CD4-positive, alpha-beta T cell treated with Interleukin-6 for 4 hours (primary cell): ENCODE results near the gene MAST4.

ENCODE experiments used
- DNase-seq: peaks from one replicate; pipeline ENCODE4 v3.0.0-alpha.2; 2020; ENCODE audit warnings: mixed read lengths

The MAST4 gene

GRCh38 chr5:67176936-67177335 lies 580.7 kb downstream of the MAST4 start:
- DNase-seq: no peak

- DNase-seq: no peak
Observed at GRCh38 chr5:67178085-67178484, 581.9 kb downstream of the MAST4 start.

- DNase-seq: no peak
Observed at GRCh38 chr5:67178966-67179365, 582.8 kb downstream of the MAST4 start.

- no peak for DNase-seq
Observed at GRCh38 chr5:67179697-67180361, 583.6 kb downstream of the MAST4 start.

- DNase-seq: no peak
Observed at GRCh38 chr5:67181648-67182221, 585.5 kb downstream of the MAST4 start.

- no peak for DNase-seq
Observed at GRCh38 chr5:67182301-67182790, 586.2 kb downstream of the MAST4 start.

DNA sequence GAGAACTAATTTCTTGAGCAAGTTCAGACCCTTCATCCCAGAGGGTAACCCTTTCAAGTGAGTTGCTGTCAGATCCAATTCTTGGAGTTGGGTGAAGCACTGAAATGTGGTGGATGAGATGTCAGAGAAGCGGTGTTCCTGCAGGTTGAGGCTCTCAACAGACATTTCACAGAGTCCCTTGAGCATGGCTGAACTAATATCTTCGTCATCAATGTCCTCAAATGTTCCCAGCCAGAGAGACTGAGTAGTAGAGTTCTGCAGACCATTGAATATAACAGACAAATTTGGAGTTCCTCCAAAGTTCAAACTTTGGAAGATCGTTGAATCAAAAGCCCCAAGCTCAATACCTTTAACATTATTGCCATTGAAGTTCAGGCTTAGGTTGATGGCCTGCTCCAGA lies 587.7 kb downstream of the MAST4 start:
- no peak for DNase-seq

DNA sequence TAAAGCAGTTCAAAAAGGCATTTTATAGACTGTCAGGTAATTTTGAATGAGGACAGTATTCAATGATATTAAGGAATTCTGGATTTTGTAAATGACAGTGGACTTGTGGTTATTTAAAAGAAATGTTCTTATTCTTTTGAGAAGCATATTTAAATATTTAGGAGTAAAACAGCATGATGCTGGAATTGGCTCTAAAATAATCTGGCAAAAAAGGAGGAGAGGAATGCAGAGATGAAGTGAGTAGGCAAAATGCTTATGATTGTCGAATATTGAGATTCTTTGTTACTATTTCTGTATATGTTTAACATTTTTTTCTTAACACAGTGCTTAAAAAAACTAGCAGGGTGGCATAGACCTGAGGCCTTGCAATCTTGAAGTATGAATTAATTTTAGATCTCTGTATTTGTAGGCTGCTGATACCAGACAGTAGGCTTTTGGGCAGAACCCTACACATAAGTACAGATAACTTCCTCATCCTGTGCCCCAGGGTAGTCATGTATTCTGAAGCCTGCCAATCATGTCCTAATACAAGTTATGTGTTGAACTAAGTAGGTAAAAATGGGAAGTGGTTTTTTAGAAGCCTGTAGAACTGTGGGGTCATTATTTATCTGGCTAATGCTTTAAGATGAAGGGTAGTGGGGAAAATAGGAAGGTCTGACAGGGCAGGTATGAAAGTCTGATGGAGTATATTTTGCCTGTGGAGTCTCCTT lies 591.0 kb downstream of the MAST4 start:
- peak; percentile 34 for DNase-seq

DNA sequence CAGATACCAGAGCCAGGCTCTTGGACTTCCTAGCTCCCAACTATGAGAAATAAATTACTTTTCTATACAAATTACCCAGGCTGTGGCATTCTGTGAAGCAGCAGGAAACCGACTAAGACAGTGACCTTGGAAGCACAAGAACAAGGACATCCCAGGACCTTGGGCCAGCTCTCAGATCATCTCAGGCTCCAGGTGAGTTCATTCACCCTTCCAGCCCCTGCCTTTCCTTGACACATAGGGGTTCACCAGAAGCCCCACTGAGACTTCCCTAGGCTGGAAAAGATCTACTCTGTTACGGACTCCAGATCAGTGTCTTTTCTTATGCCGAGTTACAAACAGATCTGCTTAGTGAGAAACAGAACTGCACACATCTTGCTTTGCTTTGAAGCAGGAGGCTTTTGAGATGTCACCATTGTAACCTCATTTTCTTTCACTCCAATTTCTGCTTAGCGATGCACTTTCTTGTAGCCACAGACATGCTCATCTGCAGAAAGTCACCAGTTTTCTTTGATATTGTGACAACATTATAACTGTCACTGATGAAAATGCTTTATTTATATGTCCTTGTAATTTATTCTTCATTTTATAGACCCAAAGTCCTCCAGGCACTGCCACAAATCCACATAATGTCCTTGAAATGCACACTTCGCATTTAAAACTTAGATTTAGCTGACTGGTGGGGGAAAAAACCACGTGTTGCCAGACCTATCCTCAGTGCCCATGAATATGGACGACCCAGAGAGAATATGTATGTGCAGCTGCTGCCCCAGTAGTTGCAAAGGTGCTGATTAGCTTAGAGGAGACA lies 592.3 kb downstream of the MAST4 start:
- DNase-seq: no peak

DNA sequence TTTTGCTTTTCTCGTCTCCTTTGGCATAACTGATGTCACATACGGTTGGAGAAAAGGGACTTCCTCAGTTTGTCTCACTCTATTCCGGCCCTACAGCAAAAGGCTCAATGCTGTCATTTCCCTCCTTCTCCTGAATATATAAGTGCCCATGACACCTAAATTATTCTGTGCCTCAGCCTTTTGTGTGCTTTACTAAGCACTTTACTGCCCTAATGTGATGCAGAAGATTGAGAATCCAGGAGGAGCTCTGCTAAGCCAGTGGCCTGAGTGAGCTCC lies 592.8 kb downstream of the MAST4 start:
- DNase-seq: no peak

GRCh38 chr5:67189931-67190330 lies 593.7 kb downstream of the MAST4 start:
- no peak for DNase-seq

GRCh38 chr5:67190410-67190809 lies 594.2 kb downstream of the MAST4 start:
- no peak for DNase-seq

DNA sequence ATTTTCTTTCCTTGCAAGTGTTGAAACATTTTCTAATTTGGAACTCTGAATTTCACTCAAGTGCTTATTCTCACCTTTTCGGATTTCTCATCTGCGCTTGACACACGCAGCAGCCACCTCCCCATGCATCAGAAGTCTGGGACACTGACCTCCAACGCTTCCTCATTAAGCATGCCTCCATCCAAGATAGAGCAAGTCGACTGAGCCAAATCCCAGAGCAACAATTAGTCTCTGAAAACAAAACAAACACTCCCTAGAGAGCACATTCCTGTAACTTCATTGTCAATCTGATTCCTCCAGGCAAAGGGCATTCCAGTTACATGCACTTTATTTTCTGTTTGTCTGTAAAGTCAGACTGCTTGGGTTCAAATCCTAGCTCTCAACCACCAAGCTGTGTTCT lies 594.7 kb downstream of the MAST4 start:
- no peak for DNase-seq

GRCh38 chr5:67192719-67193438 lies 596.7 kb downstream of the MAST4 start:
- DNase-seq: no peak

DNA sequence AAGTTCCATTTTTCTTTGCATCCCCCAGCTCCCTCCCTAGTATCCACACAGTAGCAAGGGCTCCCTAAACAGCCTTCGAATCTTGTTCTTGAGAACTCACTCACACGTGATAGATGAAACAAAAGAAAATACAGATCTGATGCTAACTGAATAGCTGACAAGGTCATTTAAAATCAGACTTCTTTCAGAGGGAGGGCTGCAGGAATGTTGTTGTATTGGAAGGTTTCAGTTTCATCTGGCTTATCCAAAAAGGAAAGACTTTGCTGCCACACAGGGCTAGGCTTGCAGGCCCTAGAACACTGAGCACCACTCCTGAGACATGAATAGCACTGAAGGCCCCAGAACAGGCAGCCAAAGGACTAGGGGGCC lies 597.2 kb downstream of the MAST4 start:
- DNase-seq: no peak

DNA sequence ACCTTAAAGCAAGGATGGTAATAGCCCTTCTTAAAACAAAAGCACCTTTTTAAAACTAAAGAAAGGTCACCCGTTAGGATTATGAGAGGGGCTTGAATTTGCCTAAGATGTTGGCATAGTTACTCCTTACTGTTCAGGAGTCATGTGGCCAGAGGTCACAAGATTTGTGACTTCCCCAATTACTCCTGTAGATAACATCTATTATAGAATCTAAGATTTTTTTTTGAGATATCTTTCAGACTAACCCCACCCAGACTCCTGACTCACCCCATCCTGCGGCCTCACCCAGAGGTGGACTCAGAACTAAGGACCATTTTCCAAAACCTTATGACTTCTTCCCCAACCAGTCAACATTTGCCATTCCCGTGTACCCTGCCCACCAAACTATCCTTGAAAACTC lies 598.0 kb downstream of the MAST4 start:
- DNase-seq: no peak

GRCh38 chr5:67195406-67196275 lies 599.4 kb downstream of the MAST4 start:
- no peak for DNase-seq

- DNase-seq: no peak
Observed at GRCh38 chr5:67196537-67197059, 600.4 kb downstream of the MAST4 start, which contains the start of gene CD180. TSS of gene CD180 (minus strand) at chr5:67196799. CDS start at chr5:67196641, 158 bp downstream.

- DNase-seq: no peak
Observed at GRCh38 chr5:67197536-67197935, 601.3 kb downstream of the MAST4 start.

GRCh38 chr5:67198917-67199316 lies 602.7 kb downstream of the MAST4 start:
- no peak for DNase-seq

GRCh38 chr5:67199859-67200258 lies 603.7 kb downstream of the MAST4 start:
- DNase-seq: no peak
